ENCODE results near the gene MEGF11.

The MEGF11 gene

GRCh38 chr15:66102563-66103292, 150.8 kb downstream of the MEGF11 start:
- DNase-seq (ENCODE audit: extremely low spot score, insufficient read length, low read depth), result no peak
- no peak for FAIRE-seq

- no peak for FAIRE-seq
- DNase-seq (ENCODE audit: extremely low spot score, insufficient read length, low read depth), result no peak
These were observed 151.7 kb downstream of the MEGF11 start for GRCh38 chr15:66101715-66102395.

- no peak for DNase-seq (ENCODE audit: extremely low spot score, insufficient read length, low read depth)
- no peak for FAIRE-seq
These were observed 152.8 kb downstream of the MEGF11 start for GRCh38 chr15:66100761-66101160.

GRCh38 chr15:66099950-66100671, 153.4 kb downstream of the MEGF11 start:
- FAIRE-seq (no peak), DNase-seq (ENCODE audit: extremely low spot score, insufficient read length, low read depth) (no peak)

DNA sequence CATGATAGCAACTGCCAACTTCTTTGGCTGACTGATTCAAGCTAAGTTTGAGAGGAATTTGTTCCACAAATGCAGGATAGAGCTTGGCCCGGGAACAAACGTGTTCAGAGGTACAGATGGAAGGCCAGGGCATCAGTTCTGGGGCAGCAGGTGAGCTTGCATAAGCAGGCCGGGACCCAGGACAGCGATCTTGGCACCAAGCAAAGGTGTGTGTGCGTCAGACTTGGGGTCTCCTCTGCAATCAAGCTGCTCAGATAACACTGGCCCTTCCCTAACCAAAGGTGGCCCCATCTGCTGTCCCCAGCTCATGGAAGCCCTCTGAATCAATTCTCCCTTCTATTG, 155.6 kb downstream of the MEGF11 start:
- FAIRE-seq, result no peak
- no peak for DNase-seq (ENCODE audit: extremely low spot score, insufficient read length, low read depth)

DNA sequence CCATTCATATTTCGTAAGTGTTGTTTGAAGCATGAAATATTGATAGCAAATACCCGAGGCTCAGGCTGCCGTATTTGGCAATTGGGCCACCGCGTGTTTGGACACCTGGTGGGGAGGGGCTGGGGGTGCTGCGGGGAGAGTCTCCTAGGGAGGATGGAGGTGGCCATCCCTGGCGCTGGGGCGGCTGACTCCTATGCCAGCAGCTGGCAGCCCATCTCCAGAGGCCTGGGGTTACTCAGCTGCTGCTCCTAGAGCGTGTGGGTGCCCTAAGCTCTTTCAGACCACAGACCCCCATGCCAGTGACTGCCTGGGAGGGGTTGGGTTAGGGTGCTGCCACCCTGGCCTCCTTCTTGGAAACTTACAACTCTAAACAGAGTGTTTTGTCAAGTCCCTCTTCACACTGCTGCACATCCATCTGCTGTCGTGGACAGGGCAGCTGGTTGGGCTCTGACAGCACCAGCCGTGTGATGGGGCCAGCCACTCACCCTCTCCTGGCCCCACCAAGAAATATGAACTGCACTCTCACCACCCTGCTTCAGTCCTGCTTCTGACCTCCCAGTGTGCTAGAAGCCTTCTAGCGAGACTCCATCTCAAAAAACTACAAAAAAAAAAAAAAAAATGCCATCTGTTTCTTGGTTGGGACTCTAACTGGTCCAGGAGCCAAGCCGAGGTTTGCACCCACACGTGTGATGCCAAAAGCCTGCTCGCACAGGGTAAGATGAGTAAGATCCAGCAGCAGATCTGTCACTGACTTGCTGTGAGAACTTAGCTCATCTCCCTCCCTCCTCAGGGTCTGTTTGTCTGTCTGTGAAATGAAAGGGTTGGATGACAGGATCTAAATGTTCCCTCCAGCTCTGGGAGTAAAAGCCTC, 156.2 kb downstream of the MEGF11 start:
- no peak for DNase-seq (ENCODE audit: extremely low spot score, insufficient read length, low read depth)
- no peak for FAIRE-seq

- no peak for DNase-seq (ENCODE audit: extremely low spot score, insufficient read length, low read depth)
- no peak for FAIRE-seq
These were observed 156.9 kb downstream of the MEGF11 start for GRCh38 chr15:66096688-66097058.

GRCh38 chr15:66095871-66096687, 157.5 kb downstream of the MEGF11 start:
- FAIRE-seq, result no peak
- DNase-seq (ENCODE audit: extremely low spot score, insufficient read length, low read depth), result no peak

GRCh38 chr15:66094331-66094730, 159.2 kb downstream of the MEGF11 start:
- no peak for FAIRE-seq
- DNase-seq (ENCODE audit: extremely low spot score, insufficient read length, low read depth), result no peak

DNA sequence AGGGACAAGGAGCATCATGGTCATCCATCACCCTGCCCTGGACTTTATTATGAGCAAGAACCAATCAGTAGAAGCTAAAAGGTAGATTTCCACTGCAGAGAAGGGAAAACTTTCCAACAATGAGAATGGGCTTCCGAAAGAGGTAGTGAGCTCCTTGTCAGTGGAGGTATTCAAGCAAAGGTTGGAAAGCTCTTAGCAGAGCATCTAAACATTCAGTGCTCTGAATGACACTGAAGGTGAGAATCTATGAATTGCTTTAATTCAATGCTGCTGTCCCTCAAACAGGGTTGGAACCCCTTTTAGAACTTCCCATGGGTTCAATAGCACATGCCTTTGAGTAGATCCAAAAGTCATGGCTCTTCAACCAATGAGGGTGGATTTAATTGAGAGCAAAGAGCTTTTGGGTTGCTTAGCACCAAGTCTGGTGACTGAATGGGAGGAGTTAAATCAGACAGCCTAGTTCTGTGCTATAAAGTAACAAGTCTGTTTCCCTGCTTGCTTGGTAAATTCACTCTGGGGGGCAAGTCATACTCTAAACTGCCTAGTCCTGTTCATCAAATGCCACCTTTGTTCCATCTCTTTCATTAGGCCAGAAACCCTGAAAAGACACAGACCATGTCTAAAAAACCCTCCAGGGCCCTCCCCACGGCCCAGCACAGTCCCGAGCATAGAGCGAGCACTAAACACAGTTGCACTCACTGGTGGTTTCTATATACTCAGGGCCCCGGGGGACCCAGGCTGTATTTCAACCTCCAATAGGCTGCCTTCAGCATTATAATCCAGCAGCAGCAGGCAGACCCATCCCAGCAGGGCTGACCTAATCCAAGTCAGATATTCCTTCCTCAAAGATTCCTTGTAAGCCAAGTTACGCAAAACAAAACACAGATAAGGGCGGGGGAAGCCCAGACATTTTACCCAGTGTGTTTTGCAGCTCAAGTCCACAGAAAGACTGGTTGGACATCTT, 161.2 kb downstream of the MEGF11 start:
- DNase-seq (ENCODE audit: extremely low spot score, insufficient read length, low read depth), result no peak
- no peak for FAIRE-seq

GRCh38 chr15:66089509-66089908, 164.0 kb downstream of the MEGF11 start:
- no peak for DNase-seq (ENCODE audit: extremely low spot score, insufficient read length, low read depth)
- FAIRE-seq, result no peak

DNA sequence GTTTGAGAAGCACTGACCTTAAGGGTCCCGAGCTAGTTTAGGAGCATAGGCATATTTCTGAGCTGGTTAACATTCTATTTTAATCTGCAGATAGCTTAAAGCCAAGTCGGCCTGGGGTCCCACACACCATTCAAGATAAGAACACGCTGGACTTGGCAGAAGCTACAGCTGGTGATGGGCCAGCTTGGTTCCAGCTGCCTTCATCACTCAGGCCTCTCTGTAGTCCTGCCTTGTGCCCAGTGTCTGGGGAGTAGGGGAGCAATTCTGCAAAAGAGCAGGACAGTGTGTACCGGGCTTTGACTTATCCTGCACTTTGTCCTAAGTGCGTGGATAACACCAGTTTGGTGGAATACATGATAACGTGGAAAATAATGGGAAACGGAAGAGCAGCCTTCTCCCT, 164.5 kb downstream of the MEGF11 start:
- DNase-seq (ENCODE audit: extremely low spot score, insufficient read length, low read depth) (no peak), FAIRE-seq (no peak)

DNA sequence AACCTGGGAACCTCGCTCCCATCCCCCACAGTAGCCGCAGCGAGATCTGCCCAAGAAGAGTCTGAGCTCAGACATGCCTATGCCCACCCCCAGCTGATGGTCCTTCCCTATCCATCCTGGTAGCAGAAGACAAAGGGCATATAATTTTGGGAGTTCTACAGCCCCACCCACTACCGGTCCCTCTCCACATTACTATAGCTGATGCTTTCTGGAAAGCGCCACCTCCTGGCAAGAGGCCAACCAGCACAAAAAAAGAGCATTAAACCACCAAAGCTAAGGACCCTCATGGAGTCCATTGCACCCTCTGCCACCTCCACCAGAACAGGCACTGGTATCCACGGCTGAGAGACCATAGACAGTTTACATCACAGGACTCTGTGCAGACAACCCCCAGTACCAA, 168.4 kb downstream of the MEGF11 start:
- FAIRE-seq (peak; percentile 49), DNase-seq (ENCODE audit: extremely low spot score, insufficient read length, low read depth) (no peak)

DNA sequence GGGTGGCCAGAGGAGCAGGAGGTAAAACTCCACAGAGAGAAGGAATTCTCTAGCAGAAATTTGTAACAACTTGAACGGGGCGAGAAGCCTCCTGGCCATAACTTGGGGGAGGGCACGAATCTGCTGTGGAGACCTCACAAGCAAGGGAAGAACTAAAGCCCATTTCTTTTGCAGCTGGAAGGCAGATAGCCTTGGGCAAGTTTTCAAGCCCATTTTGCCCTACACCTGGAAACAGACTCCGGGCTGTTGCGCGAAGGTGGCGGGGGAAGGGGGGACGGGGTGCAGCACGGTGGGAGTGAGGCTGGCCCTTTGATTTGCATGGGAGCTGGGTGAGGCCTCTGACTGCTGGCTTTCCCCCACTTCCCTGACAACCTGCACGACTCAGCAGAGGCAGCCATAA, 168.8 kb downstream of the MEGF11 start:
- FAIRE-seq, result no peak
- DNase-seq (ENCODE audit: extremely low spot score, insufficient read length, low read depth), result no peak

GRCh38 chr15:66080717-66081398, 172.7 kb downstream of the MEGF11 start:
- DNase-seq (ENCODE audit: extremely low spot score, insufficient read length, low read depth), result no peak

DNA sequence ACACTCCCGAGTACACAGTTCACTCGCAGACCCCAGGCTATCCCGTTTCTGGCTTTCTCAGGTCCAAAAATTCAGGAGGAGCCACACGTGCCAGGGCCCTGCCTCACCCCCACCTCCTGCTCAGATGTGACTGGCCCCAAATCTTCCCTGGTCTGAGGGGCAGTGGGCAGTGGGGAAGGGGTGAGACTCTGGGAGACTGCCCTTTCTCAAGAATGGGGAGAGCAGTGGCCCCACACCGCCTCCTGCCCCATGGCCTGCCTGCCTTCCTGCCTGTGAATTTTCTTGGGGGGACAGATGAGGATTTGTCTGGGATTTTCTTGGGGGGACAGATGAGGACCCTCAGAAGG, 174.6 kb downstream of the MEGF11 start:
- FAIRE-seq (no peak), DNase-seq (ENCODE audit: extremely low spot score, insufficient read length, low read depth) (no peak)

More at GRCh38 chr15:66080717-66081398, 172.7 kb downstream of the MEGF11 start:
- no peak for FAIRE-seq

DNA sequence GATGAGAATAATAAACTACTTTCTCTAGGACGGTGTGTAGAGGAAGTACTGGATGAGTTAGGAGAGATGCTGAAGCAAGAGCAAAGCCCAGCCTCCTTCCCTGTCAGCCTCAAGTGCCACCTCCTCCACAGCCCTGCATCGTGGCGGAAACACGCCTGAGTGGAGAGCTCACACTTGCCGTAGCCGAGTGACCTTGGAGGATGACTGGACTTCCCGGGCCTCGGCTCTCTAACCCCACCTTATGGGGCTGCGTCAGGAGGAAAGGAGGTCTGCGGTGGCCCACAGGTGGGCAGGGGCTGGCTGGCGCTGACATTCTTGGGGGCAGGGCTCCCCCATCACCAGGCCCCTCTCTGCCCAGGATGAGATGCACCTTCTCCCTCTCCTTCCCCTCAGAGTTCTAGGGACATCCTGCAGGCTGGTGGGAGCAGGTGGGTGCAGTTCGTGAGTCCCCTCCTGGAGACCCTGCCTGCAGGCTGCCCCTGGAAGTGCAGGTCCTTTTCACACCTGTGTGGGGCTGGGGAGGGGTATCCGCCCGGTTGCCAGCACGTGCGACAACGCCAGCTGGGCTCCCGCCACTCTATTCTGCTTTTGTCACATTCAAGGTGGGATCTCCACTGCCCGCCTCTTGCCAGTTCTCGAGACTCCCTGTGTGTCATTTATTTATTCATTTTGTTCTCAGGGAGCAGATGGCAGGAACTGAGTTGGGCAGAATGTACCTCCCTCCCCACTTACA, 175.2 kb downstream of the MEGF11 start:
- FAIRE-seq (peak; percentile 18), DNase-seq (ENCODE audit: extremely low spot score, insufficient read length, low read depth) (no peak)

Data from GM18507 (cell line).